Left ventricle myocardium inferior (tissue), 1 donor: ENCODE measurements around the gene MEF2A. TPM values are rescaled to one million over a fixed set of nuclear protein-coding genes. Genes with fewer than 3 reads are reported as not detected.

Experiments used
- DNase-seq: peaks from one replicate; pipeline ENCODE4 v3.0.0-alpha.2; 2020
- H3K27ac ChIP-seq: fragments of 200-600 bp; replicated peaks from 2 replicates; pipeline ENCODE4 v1.8.0; 2021
- H3K27me3 ChIP-seq: fragments of 200-600 bp; 2 replicates; pipeline ENCODE4 v1.8.0; 2021; ENCODE audit warnings: low read depth
- H3K36me3 ChIP-seq: fragments of 200-600 bp; 2 replicates; pipeline ENCODE4 v1.8.0; 2021
- H3K4me1 ChIP-seq: fragments of 200-600 bp; 2 replicates; pipeline ENCODE4 v1.8.0; 2021
- H3K4me3 ChIP-seq: fragments of 200-600 bp; 2 replicates; pipeline ENCODE4 v1.8.0; 2021; ENCODE audit warnings: mild to moderate bottlenecking, moderate library complexity
- H3K9me3 ChIP-seq: fragments of 200-600 bp; replicated peaks from 2 replicates; pipeline ENCODE4 v1.8.0; 2021
- intact Hi-C: fragments of 100-400 bp; cut with micrococcal nuclease; formaldehyde crosslinking; loops from one replicate; pipeline ENCODE4 v1.11.0; 2022
- total RNA-seq: library from RNA; stranded (reverse); fragmentation: NEBNext Ultra II Directional; extraction: Animal tissue kit (Norgen Biotek cat#: 25700); gene quantifications from one replicate; pipeline ENCODE4 v1.2.1, GENCODE V29; 2021
- TF ChIP-seq, protein P1 (sequence below): fragments of 200-600 bp; IDR thresholded peaks from 2 replicates; pipeline ENCODE4 v1.8.0; 2021; ENCODE audit warnings: antibody characterized with exemption, mild to moderate bottlenecking, borderline replicate concordance
- donor health status: DM: no; HTN: yes; CAD: no; lungs with severe emphysema.

Gene MEF2A
- total RNA-seq, 1 donor from 2014 or later: 152 TPM

DNA sequence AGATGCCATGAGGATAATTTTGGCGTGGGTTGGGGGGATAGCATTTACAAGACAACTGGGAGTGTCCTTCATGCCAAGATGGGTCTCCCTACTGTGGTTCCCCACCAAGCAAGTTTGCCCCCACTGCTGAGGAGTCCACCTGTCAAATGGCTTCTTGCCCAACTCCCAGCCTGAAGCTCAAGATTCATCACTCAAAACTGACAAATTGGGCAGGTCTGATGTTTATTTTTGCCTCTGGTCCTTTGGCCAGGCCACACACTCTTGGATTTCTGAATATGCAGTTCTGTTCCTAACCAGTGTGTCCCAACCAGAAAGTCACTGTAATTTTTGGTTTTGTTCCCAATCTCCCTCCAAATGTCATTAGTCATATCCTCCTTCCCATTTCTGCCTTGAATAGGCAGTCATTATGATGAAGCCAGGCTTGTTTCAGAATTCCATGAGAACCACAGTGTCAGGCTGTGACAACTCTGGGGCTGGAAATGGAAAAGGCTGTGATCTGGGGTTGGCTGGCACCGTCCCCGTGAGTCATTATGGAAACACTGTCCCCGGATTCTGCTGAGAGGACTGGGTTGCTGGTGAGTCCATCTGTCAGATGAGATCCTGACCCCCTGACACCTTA is 29.3 kb upstream of the MEF2A start:
- peaks cover 18% of the 10 kb centered on the region for H3K4me1 ChIP-seq
- no peak overlapping the region for H3K4me3 ChIP-seq
- H3K27ac ChIP-seq: peak overlapping the region; percentile 73
- no peaks in the 10 kb centered on the region for H3K36me3 ChIP-seq
- intact Hi-C loops: no loop called here
- no peak for DNase-seq
- no peaks in the 10 kb centered on the region for H3K9me3 ChIP-seq
- TF ChIP-seq, protein P1, sequence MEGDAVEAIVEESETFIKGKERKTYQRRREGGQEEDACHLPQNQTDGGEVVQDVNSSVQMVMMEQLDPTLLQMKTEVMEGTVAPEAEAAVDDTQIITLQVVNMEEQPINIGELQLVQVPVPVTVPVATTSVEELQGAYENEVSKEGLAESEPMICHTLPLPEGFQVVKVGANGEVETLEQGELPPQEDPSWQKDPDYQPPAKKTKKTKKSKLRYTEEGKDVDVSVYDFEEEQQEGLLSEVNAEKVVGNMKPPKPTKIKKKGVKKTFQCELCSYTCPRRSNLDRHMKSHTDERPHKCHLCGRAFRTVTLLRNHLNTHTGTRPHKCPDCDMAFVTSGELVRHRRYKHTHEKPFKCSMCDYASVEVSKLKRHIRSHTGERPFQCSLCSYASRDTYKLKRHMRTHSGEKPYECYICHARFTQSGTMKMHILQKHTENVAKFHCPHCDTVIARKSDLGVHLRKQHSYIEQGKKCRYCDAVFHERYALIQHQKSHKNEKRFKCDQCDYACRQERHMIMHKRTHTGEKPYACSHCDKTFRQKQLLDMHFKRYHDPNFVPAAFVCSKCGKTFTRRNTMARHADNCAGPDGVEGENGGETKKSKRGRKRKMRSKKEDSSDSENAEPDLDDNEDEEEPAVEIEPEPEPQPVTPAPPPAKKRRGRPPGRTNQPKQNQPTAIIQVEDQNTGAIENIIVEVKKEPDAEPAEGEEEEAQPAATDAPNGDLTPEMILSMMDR: no peak
- H3K27me3 ChIP-seq: no peaks in the 10 kb centered on the region

DNA sequence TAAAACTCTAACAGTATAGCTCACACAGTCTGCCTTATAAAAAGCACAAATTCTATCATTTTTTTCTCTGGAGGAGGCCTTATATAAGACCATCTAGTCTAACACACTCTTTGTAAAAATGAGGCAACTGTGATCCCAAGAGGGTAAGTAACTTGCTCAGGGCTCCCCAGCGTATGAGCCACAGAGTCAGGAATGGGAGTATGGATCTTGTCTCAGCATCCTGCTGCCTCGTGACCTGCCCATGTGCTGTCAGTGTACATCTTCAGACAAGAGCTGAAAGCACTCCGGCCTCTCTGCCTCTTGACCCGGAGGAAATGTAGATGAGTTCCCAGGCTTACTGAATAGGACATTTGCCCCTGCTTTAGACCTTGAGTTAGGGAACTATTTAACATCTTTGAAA is 28.4 kb upstream of the MEF2A start:
- no peak overlapping the region for H3K4me3 ChIP-seq
- peaks cover 18% of the 10 kb centered on the region for H3K4me1 ChIP-seq
- no peaks in the 10 kb centered on the region for H3K36me3 ChIP-seq
- H3K9me3 ChIP-seq: no peaks in the 10 kb centered on the region
- DNase-seq: peak; percentile 34
- intact Hi-C loops: no loop called here
- H3K27me3 ChIP-seq: no peaks in the 10 kb centered on the region
- TF ChIP-seq, protein P1: no peak
- peak overlapping the region; percentile 73 for H3K27ac ChIP-seq

DNA sequence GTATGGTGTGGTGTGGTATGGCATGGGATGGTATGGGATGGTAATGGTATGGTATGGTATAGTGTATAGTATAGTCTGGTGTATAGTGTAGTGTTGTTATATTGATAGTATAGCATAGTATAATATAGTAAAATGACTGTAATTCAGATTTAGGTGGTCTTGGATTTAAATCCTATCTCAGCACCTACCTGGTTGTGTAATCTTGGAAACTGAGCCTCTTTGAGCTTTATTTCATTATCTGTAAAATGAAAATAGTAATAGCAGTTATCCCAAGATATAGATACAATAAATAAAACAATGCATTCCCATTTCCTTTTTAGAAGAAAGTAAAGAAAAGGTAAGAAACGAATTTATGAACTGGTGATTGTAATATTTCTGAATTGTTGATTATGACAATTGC is 27.5 kb upstream of the MEF2A start:
- TF ChIP-seq, protein P1: no peak
- Histone ChIP-seq H3K9me3 (no peaks in the 10 kb centered on the region), H3K4me3 (no peak overlapping the region), H3K4me1 (peaks cover 18% of the 10 kb centered on the region), H3K36me3 (no peaks in the 10 kb centered on the region), H3K27ac (no peak overlapping the region), H3K27me3 (no peaks in the 10 kb centered on the region)
- intact Hi-C loops: no loop called here
- DNase-seq: no peak

DNA sequence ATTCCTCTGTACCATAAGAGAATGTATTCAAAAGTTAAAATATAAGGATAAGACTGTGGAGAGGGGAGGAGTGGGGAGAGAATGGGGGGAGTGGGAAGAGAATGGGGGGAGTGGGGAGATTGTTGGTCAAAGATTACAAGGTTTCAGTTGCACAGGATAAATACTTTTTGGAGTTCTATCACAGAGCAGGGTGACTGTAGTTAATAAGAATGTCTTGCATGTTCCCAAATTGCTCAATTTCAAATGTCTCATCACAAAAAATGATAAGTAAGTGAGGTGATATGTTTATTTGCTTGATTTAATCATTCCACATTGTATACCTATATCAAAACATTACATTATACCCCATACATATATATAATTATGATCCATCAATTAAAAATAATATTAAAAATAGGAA is 23.0 kb upstream of the MEF2A start:
- no peaks in the 10 kb centered on the region for H3K27me3 ChIP-seq
- H3K4me3 ChIP-seq: no peak overlapping the region
- DNase-seq: no peak
- TF ChIP-seq, protein P1: no peak
- no peaks in the 10 kb centered on the region for H3K9me3 ChIP-seq
- H3K27ac ChIP-seq: no peak overlapping the region
- H3K36me3 ChIP-seq: no peaks in the 10 kb centered on the region
- no peaks in the 10 kb centered on the region for H3K4me1 ChIP-seq
- intact Hi-C loops: no loop called here

DNA sequence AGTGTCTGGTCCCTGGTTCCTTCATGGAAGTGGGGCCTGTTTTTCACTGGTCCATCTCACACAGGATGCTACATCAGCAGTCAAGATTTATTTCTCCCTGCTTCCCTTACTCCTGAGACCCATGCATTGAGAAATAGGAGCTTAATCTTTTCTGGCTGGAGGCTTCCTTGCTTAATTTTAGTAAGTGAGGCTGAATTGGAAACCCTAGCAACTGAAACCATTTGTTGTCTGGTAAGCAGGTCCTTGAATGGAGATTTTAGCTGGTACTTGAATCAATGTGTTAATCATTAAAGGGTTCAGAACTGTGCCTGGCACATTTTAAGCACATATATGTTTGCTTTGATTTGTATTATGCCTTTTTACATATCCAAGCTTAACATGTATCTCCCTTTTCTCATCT is 20.2 kb upstream of the MEF2A start:
- Histone ChIP-seq H3K9me3 (no peaks in the 10 kb centered on the region), H3K36me3 (no peaks in the 10 kb centered on the region), H3K27ac (no peak overlapping the region), H3K4me1 (no peaks in the 10 kb centered on the region), H3K4me3 (no peak overlapping the region), H3K27me3 (no peaks in the 10 kb centered on the region)
- TF ChIP-seq, protein P1: no peak
- intact Hi-C loops: no loop called here
- DNase-seq: no peak
